Activated CD4-positive, alpha-beta memory T cell treated with anti-CD3 and anti-CD28 coated beads, Interleukin-2, amount 10 ng/mL, durations not matched to agents 7 days and 5 days (primary cell): ENCODE measurements around the gene MN1. TPM values are rescaled to one million over a fixed set of nuclear protein-coding genes. Genes with fewer than 3 reads are reported as not detected.
A peak's percentile ranks its signal among the peaks of the same experiment; 100 is the strongest.

Experiments
- CTCF ChIA-PET: fragments of 350-600 bp; sonication (Branson Sonifier 250); formaldehyde crosslinking; loops from one replicate; lab custom pipeline; 2021; ENCODE audit warnings: antibody characterized with exemption, inconsistent platforms; lab: Charles Lee
- POLR2A ChIA-PET: fragments of 350-600 bp; sonication (Branson Sonifier 250); formaldehyde crosslinking; loops from one replicate; lab custom pipeline; 2021; ENCODE audit warnings: antibody characterized with exemption; lab: Charles Lee
- DNase-seq: peaks from one replicate; pipeline ENCODE4 v3.0.0-alpha.2; 2020
- H3K27ac Mint-ChIP-seq: one replicate; pipeline ENCODE4 v1.8.0; 2021; ENCODE audit warnings: mild to moderate bottlenecking, mixed read lengths
- H3K27me3 Mint-ChIP-seq: one replicate; pipeline ENCODE4 v1.8.0; 2021; ENCODE audit warnings: mixed read lengths
- H3K36me3 Mint-ChIP-seq: one replicate; pipeline ENCODE4 v1.8.0; 2021; ENCODE audit warnings: low read depth, mixed read lengths
- H3K4me1 Mint-ChIP-seq: one replicate; pipeline ENCODE4 v1.8.0; 2021; ENCODE audit warnings: mixed read lengths
- H3K4me3 Mint-ChIP-seq: one replicate; pipeline ENCODE4 v1.8.0; 2021; ENCODE audit warnings: mild to moderate bottlenecking, mixed read lengths
- H3K9me3 Mint-ChIP-seq: one replicate; pipeline ENCODE4 v1.8.0; 2021; ENCODE audit warnings: mixed read lengths
- total RNA-seq, 2 experiments: library from RNA; stranded (reverse); gene quantifications; one replicate each; pipeline ENCODE4 v1.2.3, GENCODE V29; 2021

Gene MN1
- total RNA-seq, 2 experiments from 2014 or later: 0.35 to 0.40 TPM

GRCh38 chr22:27839057-27839660 is 37.6 kb upstream of the MN1 start:
- H3K36me3 Mint-ChIP-seq: peaks cover 13% of the 10 kb centered on the region
- no peak overlapping the region for H3K4me3 Mint-ChIP-seq
- no peaks in the 10 kb centered on the region for H3K27me3 Mint-ChIP-seq
- no peaks in the 10 kb centered on the region for H3K4me1 Mint-ChIP-seq
- ChIA-PET POLR2A (no interaction called here), CTCF (no interaction called here)
- DNase-seq: no peak
- H3K27ac Mint-ChIP-seq: no peak overlapping the region
- peaks cover 2% of the 10 kb centered on the region for H3K9me3 Mint-ChIP-seq

GRCh38 chr22:27836181-27836580 is 34.6 kb upstream of the MN1 start:
- H3K4me1 Mint-ChIP-seq: peaks cover 10% of the 10 kb centered on the region
- no peaks in the 10 kb centered on the region for H3K27me3 Mint-ChIP-seq
- CTCF ChIA-PET: no interaction called here
- H3K36me3 Mint-ChIP-seq: peaks cover 9% of the 10 kb centered on the region
- H3K9me3 Mint-ChIP-seq: peaks cover 2% of the 10 kb centered on the region
- no peak for DNase-seq
- H3K4me3 Mint-ChIP-seq: no peak overlapping the region
- no peak overlapping the region for H3K27ac Mint-ChIP-seq
- POLR2A ChIA-PET: no interaction called here

- peaks cover 2% of the 10 kb centered on the region for H3K9me3 Mint-ChIP-seq
- ChIA-PET CTCF (no interaction called here), POLR2A (no interaction called here)
- no peak overlapping the region for H3K27ac Mint-ChIP-seq
- H3K36me3 Mint-ChIP-seq: peaks cover 7% of the 10 kb centered on the region
- peaks cover 11% of the 10 kb centered on the region for H3K4me1 Mint-ChIP-seq
- H3K4me3 Mint-ChIP-seq: no peak overlapping the region
- H3K27me3 Mint-ChIP-seq: no peaks in the 10 kb centered on the region
- DNase-seq: no peak
These were observed 33.9 kb upstream of the MN1 start for GRCh38 chr22:27835446-27835845.

- CTCF ChIA-PET: no interaction called here
- POLR2A ChIA-PET: no interaction called here
- H3K27me3 Mint-ChIP-seq: no peaks in the 10 kb centered on the region
- H3K36me3 Mint-ChIP-seq: peaks cover 3% of the 10 kb centered on the region
- peaks cover 2% of the 10 kb centered on the region for H3K9me3 Mint-ChIP-seq
- DNase-seq: no peak
- no peak overlapping the region for H3K4me3 Mint-ChIP-seq
- H3K27ac Mint-ChIP-seq: no peak overlapping the region
- peaks cover 11% of the 10 kb centered on the region for H3K4me1 Mint-ChIP-seq
These were observed 33.0 kb upstream of the MN1 start for GRCh38 chr22:27834364-27835185.

GRCh38 chr22:27833803-27834202 is 32.2 kb upstream of the MN1 start:
- H3K27me3 Mint-ChIP-seq: no peaks in the 10 kb centered on the region
- CTCF ChIA-PET: no interaction called here
- POLR2A ChIA-PET: no interaction called here
- no peak overlapping the region for H3K27ac Mint-ChIP-seq
- DNase-seq: no peak
- peaks cover 11% of the 10 kb centered on the region for H3K4me1 Mint-ChIP-seq
- H3K4me3 Mint-ChIP-seq: no peak overlapping the region
- H3K36me3 Mint-ChIP-seq: peaks cover 2% of the 10 kb centered on the region
- peaks cover 2% of the 10 kb centered on the region for H3K9me3 Mint-ChIP-seq

GRCh38 chr22:27832606-27833005 is 31.1 kb upstream of the MN1 start:
- no peak for DNase-seq
- POLR2A ChIA-PET: no interaction called here
- no peak overlapping the region for H3K4me3 Mint-ChIP-seq
- CTCF ChIA-PET: interaction anchor here (0.7 kb wide), 1 partner anchor 29 kb away, joined by 3 read pairs; no protein-coding TSS in a partner anchor
- H3K27me3 Mint-ChIP-seq: no peaks in the 10 kb centered on the region
- peaks cover 11% of the 10 kb centered on the region for H3K4me1 Mint-ChIP-seq
- no peak overlapping the region for H3K27ac Mint-ChIP-seq
- H3K9me3 Mint-ChIP-seq: no peaks in the 10 kb centered on the region
- peaks cover 2% of the 10 kb centered on the region for H3K36me3 Mint-ChIP-seq

GRCh38 chr22:27829620-27830019 is 28.1 kb upstream of the MN1 start:
- H3K4me3 Mint-ChIP-seq: no peak overlapping the region
- DNase-seq: no peak
- ChIA-PET POLR2A (no interaction called here), CTCF (no interaction called here)
- no peaks in the 10 kb centered on the region for H3K9me3 Mint-ChIP-seq
- H3K27ac Mint-ChIP-seq: no peak overlapping the region
- H3K27me3 Mint-ChIP-seq: no peaks in the 10 kb centered on the region
- peaks cover 11% of the 10 kb centered on the region for H3K4me1 Mint-ChIP-seq
- H3K36me3 Mint-ChIP-seq: no peaks in the 10 kb centered on the region

- Mint-ChIP-seq H3K4me3 (no peak overlapping the region), H3K9me3 (no peaks in the 10 kb centered on the region), H3K27me3 (no peaks in the 10 kb centered on the region), H3K27ac (no peak overlapping the region), H3K4me1 (peaks cover 11% of the 10 kb centered on the region), H3K36me3 (no peaks in the 10 kb centered on the region)
- CTCF ChIA-PET: interaction anchor here (0.7 kb wide), 1 partner anchor 317 kb away, joined by 4 read pairs; no protein-coding TSS in a partner anchor
- POLR2A ChIA-PET: no interaction called here
- DNase-seq: no peak
These were observed 26.3 kb upstream of the MN1 start for GRCh38 chr22:27827604-27828587.

GRCh38 chr22:27825174-27825573 is 23.6 kb upstream of the MN1 start:
- Mint-ChIP-seq H3K9me3 (no peaks in the 10 kb centered on the region), H3K27ac (no peak overlapping the region), H3K4me1 (no peaks in the 10 kb centered on the region), H3K27me3 (no peaks in the 10 kb centered on the region), H3K36me3 (no peaks in the 10 kb centered on the region), H3K4me3 (no peak overlapping the region)
- DNase-seq: peak; percentile 32
- ChIA-PET POLR2A (no interaction called here), CTCF (no interaction called here)

GRCh38 chr22:27823221-27823620 is 21.7 kb upstream of the MN1 start:
- ChIA-PET POLR2A (no interaction called here), CTCF (no interaction called here)
- H3K4me1 Mint-ChIP-seq: no peaks in the 10 kb centered on the region
- no peak overlapping the region for H3K4me3 Mint-ChIP-seq
- no peak overlapping the region for H3K27ac Mint-ChIP-seq
- H3K27me3 Mint-ChIP-seq: no peaks in the 10 kb centered on the region
- DNase-seq: no peak
- H3K36me3 Mint-ChIP-seq: no peaks in the 10 kb centered on the region
- no peaks in the 10 kb centered on the region for H3K9me3 Mint-ChIP-seq

- no peak overlapping the region for H3K27ac Mint-ChIP-seq
- DNase-seq: no peak
- ChIA-PET POLR2A (no interaction called here), CTCF (no interaction called here)
- H3K27me3 Mint-ChIP-seq: no peaks in the 10 kb centered on the region
- H3K9me3 Mint-ChIP-seq: no peaks in the 10 kb centered on the region
- no peak overlapping the region for H3K4me3 Mint-ChIP-seq
- no peaks in the 10 kb centered on the region for H3K4me1 Mint-ChIP-seq
- H3K36me3 Mint-ChIP-seq: no peaks in the 10 kb centered on the region
These were observed 19.6 kb upstream of the MN1 start for GRCh38 chr22:27820896-27821866.

- ChIA-PET POLR2A (no interaction called here), CTCF (no interaction called here)
- Mint-ChIP-seq H3K9me3 (no peaks in the 10 kb centered on the region), H3K36me3 (no peaks in the 10 kb centered on the region), H3K27ac (no peak overlapping the region), H3K4me1 (no peaks in the 10 kb centered on the region), H3K4me3 (no peak overlapping the region), H3K27me3 (no peaks in the 10 kb centered on the region)
- no peak for DNase-seq
These were observed 15.0 kb upstream of the MN1 start for GRCh38 chr22:27816552-27816951.
